Tibial nerve (tissue), 4 donors: ENCODE data around the gene PARP14.

Experiments
- EP300 ChIP-seq, 2 donors: sonication (generic); formaldehyde crosslinking; IDR thresholded peaks; one replicate each; pipeline ENCODE4 v1.6.1; 2017; ENCODE audit warnings: antibody characterized with exemption in 2 of 2, mild to moderate bottlenecking in 1 of 2
- TF ChIP-seq, protein P1 (sequence below), 5 experiments: fragments of 200-600 bp in 3 of 5; fragments of 450-650 bp in 2 of 5; sonication (generic) in 3 of 5; IDR thresholded peaks; one replicate each; pipeline ENCODE4 v1.5.1; 2016 to 2019; ENCODE audit warnings: antibody characterized with exemption in 5 of 5, mild to moderate bottlenecking in 3 of 5, moderate library complexity in 2 of 5

- TF ChIP-seq, protein P1, sequence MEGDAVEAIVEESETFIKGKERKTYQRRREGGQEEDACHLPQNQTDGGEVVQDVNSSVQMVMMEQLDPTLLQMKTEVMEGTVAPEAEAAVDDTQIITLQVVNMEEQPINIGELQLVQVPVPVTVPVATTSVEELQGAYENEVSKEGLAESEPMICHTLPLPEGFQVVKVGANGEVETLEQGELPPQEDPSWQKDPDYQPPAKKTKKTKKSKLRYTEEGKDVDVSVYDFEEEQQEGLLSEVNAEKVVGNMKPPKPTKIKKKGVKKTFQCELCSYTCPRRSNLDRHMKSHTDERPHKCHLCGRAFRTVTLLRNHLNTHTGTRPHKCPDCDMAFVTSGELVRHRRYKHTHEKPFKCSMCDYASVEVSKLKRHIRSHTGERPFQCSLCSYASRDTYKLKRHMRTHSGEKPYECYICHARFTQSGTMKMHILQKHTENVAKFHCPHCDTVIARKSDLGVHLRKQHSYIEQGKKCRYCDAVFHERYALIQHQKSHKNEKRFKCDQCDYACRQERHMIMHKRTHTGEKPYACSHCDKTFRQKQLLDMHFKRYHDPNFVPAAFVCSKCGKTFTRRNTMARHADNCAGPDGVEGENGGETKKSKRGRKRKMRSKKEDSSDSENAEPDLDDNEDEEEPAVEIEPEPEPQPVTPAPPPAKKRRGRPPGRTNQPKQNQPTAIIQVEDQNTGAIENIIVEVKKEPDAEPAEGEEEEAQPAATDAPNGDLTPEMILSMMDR (IDR thresholded peaks at IDR 0.05): no peak
- no peak for TF ChIP-seq EP300 (IDR thresholded peaks at IDR 0.05)
Observed at GRCh38 chr3:122692674-122693073, 12.0 kb downstream of the PARP14 start.
